Endothelial cell (in vitro differentiated cells): Measurements from ENCODE around the gene BATF. TPM values are rescaled to one million over a fixed set of nuclear protein-coding genes. Genes with fewer than 3 reads are reported as not detected.

Source experiments
- DNase-seq: peaks from one replicate; pipeline ENCODE4 v3.0.0; 2021; ENCODE audit warnings: low spot score
- H3K27ac Mint-ChIP-seq: one replicate; pipeline ENCODE4 v1.8.0; 2021; ENCODE audit warnings: mixed read lengths, inconsistent platforms; ENCODE audit not compliant: unreplicated experiment
- H3K27me3 Mint-ChIP-seq: one replicate; pipeline ENCODE4 v1.8.0; 2021; ENCODE audit warnings: mild to moderate bottlenecking, moderate library complexity, mixed read lengths, inconsistent platforms; ENCODE audit not compliant: unreplicated experiment
- H3K36me3 Mint-ChIP-seq: one replicate; pipeline ENCODE4 v1.8.0; 2021; ENCODE audit warnings: mild to moderate bottlenecking, low read depth, mixed read lengths, inconsistent platforms; ENCODE audit not compliant: unreplicated experiment
- H3K4me1 Mint-ChIP-seq: one replicate; pipeline ENCODE4 v1.8.0; 2021; ENCODE audit warnings: mild to moderate bottlenecking, mixed read lengths, inconsistent platforms; ENCODE audit not compliant: unreplicated experiment
- H3K4me3 Mint-ChIP-seq: one replicate; pipeline ENCODE4 v1.8.0; 2021; ENCODE audit warnings: mild to moderate bottlenecking, mixed read lengths, inconsistent platforms; ENCODE audit not compliant: unreplicated experiment
- H3K9me3 Mint-ChIP-seq: one replicate; pipeline ENCODE4 v1.8.0; 2021; ENCODE audit warnings: mixed read lengths, inconsistent platforms; ENCODE audit not compliant: unreplicated experiment
- total RNA-seq: library from RNA; stranded (reverse); fragmentation: NEBNext Ultra II Directional; extraction: Animal tissue kit (Norgen Biotek cat#: 25700); gene quantifications from one replicate; pipeline ENCODE4 v1.2.1, GENCODE V29; 2021; ENCODE audit not compliant: unreplicated experiment
- TF ChIP-seq, protein P1 (sequence below): fragments of 200-600 bp; sonication (generic); IDR thresholded peaks from one replicate; pipeline ENCODE4 v1.5.0; 2021; ENCODE audit warnings: antibody characterized with exemption; ENCODE audit not compliant: unreplicated experiment

The BATF gene
- total RNA-seq, 1 donor from 2014 or later = not detected

- Mint-ChIP-seq H3K4me1 (no peaks in the 10 kb centered on the region), H3K27ac (no peak overlapping the region), H3K36me3 (no peaks in the 10 kb centered on the region), H3K27me3 (peaks cover 2% of the 10 kb centered on the region), H3K4me3 (no peak overlapping the region), H3K9me3 (no peaks in the 10 kb centered on the region)
- TF ChIP-seq, protein P1, sequence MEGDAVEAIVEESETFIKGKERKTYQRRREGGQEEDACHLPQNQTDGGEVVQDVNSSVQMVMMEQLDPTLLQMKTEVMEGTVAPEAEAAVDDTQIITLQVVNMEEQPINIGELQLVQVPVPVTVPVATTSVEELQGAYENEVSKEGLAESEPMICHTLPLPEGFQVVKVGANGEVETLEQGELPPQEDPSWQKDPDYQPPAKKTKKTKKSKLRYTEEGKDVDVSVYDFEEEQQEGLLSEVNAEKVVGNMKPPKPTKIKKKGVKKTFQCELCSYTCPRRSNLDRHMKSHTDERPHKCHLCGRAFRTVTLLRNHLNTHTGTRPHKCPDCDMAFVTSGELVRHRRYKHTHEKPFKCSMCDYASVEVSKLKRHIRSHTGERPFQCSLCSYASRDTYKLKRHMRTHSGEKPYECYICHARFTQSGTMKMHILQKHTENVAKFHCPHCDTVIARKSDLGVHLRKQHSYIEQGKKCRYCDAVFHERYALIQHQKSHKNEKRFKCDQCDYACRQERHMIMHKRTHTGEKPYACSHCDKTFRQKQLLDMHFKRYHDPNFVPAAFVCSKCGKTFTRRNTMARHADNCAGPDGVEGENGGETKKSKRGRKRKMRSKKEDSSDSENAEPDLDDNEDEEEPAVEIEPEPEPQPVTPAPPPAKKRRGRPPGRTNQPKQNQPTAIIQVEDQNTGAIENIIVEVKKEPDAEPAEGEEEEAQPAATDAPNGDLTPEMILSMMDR = no peak
- no peak for DNase-seq
Measured at GRCh38 chr14:75549169-75549568, 26.9 kb downstream of the BATF start.

DNA sequence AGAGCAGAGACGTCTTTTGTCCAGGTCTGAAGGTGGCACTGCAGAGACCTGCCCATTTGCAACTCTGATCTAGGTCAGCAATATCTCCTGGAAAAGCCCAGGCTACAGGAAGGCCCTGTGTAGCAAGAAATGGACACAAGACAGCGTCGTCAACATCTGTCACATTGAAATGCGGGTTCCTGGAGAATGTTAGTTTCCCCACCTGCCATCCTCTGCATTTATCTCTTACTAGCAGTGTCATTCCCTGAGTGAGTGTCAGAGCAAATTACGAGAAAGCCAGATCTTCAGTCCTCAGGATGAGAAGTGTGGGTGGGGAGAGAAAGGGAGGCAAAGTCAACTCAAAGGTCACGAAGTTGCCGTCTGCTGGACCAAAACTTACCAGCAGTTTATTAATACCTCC, 28.8 kb downstream of the BATF start:
- Mint-ChIP-seq H3K36me3 (no peaks in the 10 kb centered on the region), H3K4me1 (no peaks in the 10 kb centered on the region), H3K27me3 (peaks cover 2% of the 10 kb centered on the region), H3K27ac (no peak overlapping the region), H3K4me3 (no peak overlapping the region), H3K9me3 (no peaks in the 10 kb centered on the region)
- DNase-seq = no peak
- TF ChIP-seq, protein P1 = no peak

DNA sequence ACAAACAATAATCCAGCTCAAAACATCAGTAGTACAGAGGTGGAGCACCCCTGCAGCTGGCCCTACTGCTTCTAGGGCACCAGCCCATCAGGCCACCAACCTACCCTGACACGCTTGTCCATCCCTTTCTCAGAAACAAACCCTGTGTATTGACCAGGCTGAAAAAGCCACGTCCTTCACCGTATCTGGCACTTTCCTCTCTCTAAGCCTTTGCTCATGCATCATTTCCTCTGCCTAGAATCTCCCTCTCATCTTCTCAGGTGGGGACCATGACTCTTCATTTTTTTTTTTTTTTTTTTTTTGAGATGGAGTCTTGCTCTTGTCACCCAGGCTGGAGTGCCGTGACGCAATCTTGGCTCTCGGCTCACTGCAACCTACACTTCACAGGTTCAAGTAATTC, 30.9 kb downstream of the BATF start:
- TF ChIP-seq, protein P1 = no peak
- Mint-ChIP-seq H3K36me3 (no peaks in the 10 kb centered on the region), H3K9me3 (no peaks in the 10 kb centered on the region), H3K4me3 (no peak overlapping the region), H3K27ac (no peak overlapping the region), H3K4me1 (no peaks in the 10 kb centered on the region), H3K27me3 (peaks cover 2% of the 10 kb centered on the region)
- DNase-seq = no peak

- Mint-ChIP-seq H3K36me3 (no peaks in the 10 kb centered on the region), H3K27me3 (peaks cover 2% of the 10 kb centered on the region), H3K27ac (no peak overlapping the region), H3K4me3 (no peak overlapping the region), H3K9me3 (no peaks in the 10 kb centered on the region), H3K4me1 (no peaks in the 10 kb centered on the region)
- TF ChIP-seq, protein P1 = no peak
- no peak for DNase-seq
Measured at GRCh38 chr14:75553761-75554364, 31.6 kb downstream of the BATF start.

DNA sequence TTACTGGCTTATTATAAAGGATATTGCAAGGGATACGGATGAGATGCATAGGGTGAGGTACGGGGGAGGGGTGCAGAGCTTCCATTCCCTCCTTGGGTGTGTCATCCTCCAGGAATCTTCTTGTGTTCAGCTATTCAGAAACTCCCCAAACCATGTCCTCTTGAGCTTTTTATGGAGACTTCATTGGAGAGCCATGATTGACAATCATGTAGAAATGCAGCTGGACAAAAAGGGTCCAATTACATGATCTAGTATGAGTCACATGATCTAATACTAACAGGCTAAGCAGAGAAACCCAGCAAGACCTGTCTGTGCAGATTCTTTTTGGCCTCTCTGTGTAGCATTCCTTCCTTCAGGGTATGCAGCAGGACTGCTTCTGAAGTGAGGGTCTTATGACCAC, 32.2 kb downstream of the BATF start:
- Mint-ChIP-seq H3K9me3 (no peaks in the 10 kb centered on the region), H3K36me3 (no peaks in the 10 kb centered on the region), H3K4me1 (no peaks in the 10 kb centered on the region), H3K27ac (no peak overlapping the region), H3K4me3 (no peak overlapping the region), H3K27me3 (no peaks in the 10 kb centered on the region)
- no peak for DNase-seq
- TF ChIP-seq, protein P1 = no peak
